Parathyroid adenoma (tissue), 2 donors: Measurements from ENCODE around the gene VDAC2.

Source experiments
- H2AFZ ChIP-seq: fragments of 300-600 bp; sonication (generic); one replicate; pipeline ENCODE4 v1.7.0; 2017; ENCODE audit warnings: antibody characterized with exemption, mild to moderate bottlenecking
- H3K27ac ChIP-seq: fragments of 300-600 bp; sonication (generic); one replicate; pipeline ENCODE4 v1.7.0; 2017
- H3K27me3 ChIP-seq: fragments of 300-600 bp; sonication (generic); one replicate; pipeline ENCODE4 v1.7.0; 2017; ENCODE audit warnings: low read length; ENCODE audit not compliant: control insufficient read depth, insufficient read depth
- H3K36me3 ChIP-seq: fragments of 300-600 bp; sonication (generic); one replicate; pipeline ENCODE4 v1.7.0; 2017; ENCODE audit warnings: low read length; ENCODE audit not compliant: control insufficient read depth, insufficient read depth
- H3K4me1 ChIP-seq: fragments of 300-600 bp; sonication (generic); one replicate; pipeline ENCODE4 v1.7.0; 2017; ENCODE audit warnings: control low read depth
- H3K4me2 ChIP-seq: fragments of 300-600 bp; sonication (generic); one replicate; pipeline ENCODE4 v1.7.0; 2017; ENCODE audit warnings: low read length
- H3K4me3 ChIP-seq: fragments of 300-600 bp; sonication (generic); one replicate; pipeline ENCODE4 v1.7.0; 2017; ENCODE audit warnings: low read depth, low read length
- H3K79me2 ChIP-seq: fragments of 300-600 bp; sonication (generic); one replicate; pipeline ENCODE4 v1.7.0; 2017; ENCODE audit warnings: control low read depth
- H3K9ac ChIP-seq: fragments of 300-600 bp; sonication (generic); one replicate; pipeline ENCODE4 v1.7.0; 2017; ENCODE audit warnings: mild to moderate bottlenecking
- H3K9me3 ChIP-seq: fragments of 300-600 bp; sonication (generic); one replicate; pipeline ENCODE4 v1.7.0; 2017; ENCODE audit warnings: low read length; ENCODE audit not compliant: control insufficient read depth
- CTCF ChIP-seq: fragments of 300-600 bp; sonication (generic); IDR thresholded peaks from one replicate; pipeline ENCODE4 v1.7.0; 2017; ENCODE audit warnings: antibody characterized with exemption, mild to moderate bottlenecking
- donor health status: primary hyperparathyroidism.

Gene VDAC2

GRCh38 chr10:75226656-75227055, 16.1 kb downstream of the VDAC2 start:
- H3K4me3 ChIP-seq = no peak overlapping the region
- H3K4me1 ChIP-seq = peaks cover 35% of the 10 kb centered on the region
- H2AFZ ChIP-seq = no peak overlapping the region
- no peaks in the 10 kb centered on the region for H3K27me3 ChIP-seq
- no peak overlapping the region for H3K27ac ChIP-seq
- peak overlapping the region; percentile 51 for H3K4me2 ChIP-seq
- H3K9me3 ChIP-seq = no peaks in the 10 kb centered on the region
- no peaks in the 10 kb centered on the region for H3K36me3 ChIP-seq
- no peak overlapping the region for H3K9ac ChIP-seq
- H3K79me2 ChIP-seq = peaks cover 24% of the 10 kb centered on the region
- no peak for TF ChIP-seq CTCF

GRCh38 chr10:75228278-75228677, 17.7 kb downstream of the VDAC2 start:
- H3K9ac ChIP-seq = no peak overlapping the region
- no peaks in the 10 kb centered on the region for H3K27me3 ChIP-seq
- H3K36me3 ChIP-seq = no peaks in the 10 kb centered on the region
- H3K4me2 ChIP-seq = no peak overlapping the region
- no peaks in the 10 kb centered on the region for H3K9me3 ChIP-seq
- peaks cover 42% of the 10 kb centered on the region for H3K4me1 ChIP-seq
- no peak overlapping the region for H3K4me3 ChIP-seq
- H3K27ac ChIP-seq = no peak overlapping the region
- peaks cover 24% of the 10 kb centered on the region for H3K79me2 ChIP-seq
- no peak for TF ChIP-seq CTCF
- H2AFZ ChIP-seq = no peak overlapping the region

GRCh38 chr10:75228834-75229233, 18.2 kb downstream of the VDAC2 start:
- TF ChIP-seq CTCF = no peak
- no peak overlapping the region for H3K27ac ChIP-seq
- H3K4me3 ChIP-seq = no peak overlapping the region
- H3K79me2 ChIP-seq = peaks cover 24% of the 10 kb centered on the region
- H2AFZ ChIP-seq = no peak overlapping the region
- no peak overlapping the region for H3K9ac ChIP-seq
- H3K36me3 ChIP-seq = no peaks in the 10 kb centered on the region
- no peak overlapping the region for H3K4me2 ChIP-seq
- H3K27me3 ChIP-seq = no peaks in the 10 kb centered on the region
- peaks cover 47% of the 10 kb centered on the region for H3K4me1 ChIP-seq
- no peaks in the 10 kb centered on the region for H3K9me3 ChIP-seq

GRCh38 chr10:75229971-75230370, 19.4 kb downstream of the VDAC2 start:
- Histone ChIP-seq H3K79me2 (peaks cover 24% of the 10 kb centered on the region), H3K4me1 (peaks cover 39% of the 10 kb centered on the region), H3K9ac (no peak overlapping the region), H3K9me3 (no peaks in the 10 kb centered on the region), H3K36me3 (no peaks in the 10 kb centered on the region), H2AFZ (no peak overlapping the region), H3K27me3 (no peaks in the 10 kb centered on the region), H3K27ac (no peak overlapping the region), H3K4me2 (no peak overlapping the region), H3K4me3 (no peak overlapping the region)
- no peak for TF ChIP-seq CTCF

GRCh38 chr10:75230600-75231038, 20.0 kb downstream of the VDAC2 start:
- H3K4me1 ChIP-seq = peaks cover 34% of the 10 kb centered on the region

More at GRCh38 chr10:75230600-75231038, 20.0 kb downstream of the VDAC2 start:
- H3K4me2 ChIP-seq = peak overlapping the region; percentile 11
- H2AFZ ChIP-seq = no peak overlapping the region
- H3K27me3 ChIP-seq = no peaks in the 10 kb centered on the region
- no peak overlapping the region for H3K27ac ChIP-seq
- H3K9me3 ChIP-seq = no peaks in the 10 kb centered on the region
- H3K4me3 ChIP-seq = no peak overlapping the region
- no peaks in the 10 kb centered on the region for H3K36me3 ChIP-seq
- H3K9ac ChIP-seq = no peak overlapping the region
- peaks cover 24% of the 10 kb centered on the region for H3K79me2 ChIP-seq
- TF ChIP-seq CTCF = peak; percentile 93
